ENCODE data around the gene OR8D1. TPM values are rescaled to one million over a fixed set of nuclear protein-coding genes. Genes with fewer than 3 reads are reported as not detected.
"Not testable (repeated sequence)": the region's sequence is repeated elsewhere in the genome, so short reads cannot be mapped to it uniquely, and the experiment has no call there.

OR8D1 gene
- total RNA-seq, 4 donors from 2014 or later = 0.82 TPM; not detected in 3

DNA sequence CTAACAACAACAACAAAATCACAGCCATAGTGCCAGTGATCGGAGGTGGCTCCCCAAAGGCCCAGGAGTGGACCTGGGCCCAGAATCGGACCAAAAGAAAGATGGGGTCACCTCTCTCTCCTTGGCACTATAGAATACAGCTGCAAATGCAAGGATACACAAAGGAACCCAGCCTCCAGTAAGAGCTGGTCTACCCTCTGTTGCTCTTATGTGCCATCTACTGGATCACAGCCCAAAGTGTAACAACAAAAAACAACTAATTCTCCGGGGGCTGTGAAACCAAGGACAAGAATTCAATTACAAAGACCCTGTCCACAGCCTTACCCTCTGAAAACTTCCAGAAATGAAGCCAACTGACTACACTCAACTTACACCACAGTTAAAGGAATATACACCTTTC, 35.9 kb downstream of the OR8D1 start:
- Histone ChIP-seq H3K9me3 (no peaks in the 10 kb centered on the region), H3K27ac (no peak overlapping the region), H3K36me3 (no peaks in the 10 kb centered on the region), H3K4me3 (no peak overlapping the region), H3K27me3 (no peaks in the 10 kb centered on the region), H3K4me1 (peaks cover 0 to 13% (median 6%) of the 10 kb centered on the region in 4 donors)
- intact Hi-C loops (cut with DNase I; ENCODE audit: low total_unique reads) (no loop called here), in situ Hi-C loops (cut with MboI; ENCODE audit: low pct_ligation_motif_present in 1 of 4, low pct_unique_long_range_greater_than_20kb in 1 of 4, low sequenced_read_pairs in 3 of 4) (no loop called here)
- 0 to 75% methylated on average over 1 to 3 of the region's 3 CpGs for WGBS, 2 donors (ENCODE audit: low coverage in 1 of 2)
- TF ChIP-seq, protein P1, sequence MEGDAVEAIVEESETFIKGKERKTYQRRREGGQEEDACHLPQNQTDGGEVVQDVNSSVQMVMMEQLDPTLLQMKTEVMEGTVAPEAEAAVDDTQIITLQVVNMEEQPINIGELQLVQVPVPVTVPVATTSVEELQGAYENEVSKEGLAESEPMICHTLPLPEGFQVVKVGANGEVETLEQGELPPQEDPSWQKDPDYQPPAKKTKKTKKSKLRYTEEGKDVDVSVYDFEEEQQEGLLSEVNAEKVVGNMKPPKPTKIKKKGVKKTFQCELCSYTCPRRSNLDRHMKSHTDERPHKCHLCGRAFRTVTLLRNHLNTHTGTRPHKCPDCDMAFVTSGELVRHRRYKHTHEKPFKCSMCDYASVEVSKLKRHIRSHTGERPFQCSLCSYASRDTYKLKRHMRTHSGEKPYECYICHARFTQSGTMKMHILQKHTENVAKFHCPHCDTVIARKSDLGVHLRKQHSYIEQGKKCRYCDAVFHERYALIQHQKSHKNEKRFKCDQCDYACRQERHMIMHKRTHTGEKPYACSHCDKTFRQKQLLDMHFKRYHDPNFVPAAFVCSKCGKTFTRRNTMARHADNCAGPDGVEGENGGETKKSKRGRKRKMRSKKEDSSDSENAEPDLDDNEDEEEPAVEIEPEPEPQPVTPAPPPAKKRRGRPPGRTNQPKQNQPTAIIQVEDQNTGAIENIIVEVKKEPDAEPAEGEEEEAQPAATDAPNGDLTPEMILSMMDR (IDR thresholded peaks at IDR 0.05) = peak in 4 of 5 experiments; percentile 5 to 30 (median 22)
- no peak for TF ChIP-seq POLR2A (IDR thresholded peaks at IDR 0.05)
- DNase-seq = no peak

DNA sequence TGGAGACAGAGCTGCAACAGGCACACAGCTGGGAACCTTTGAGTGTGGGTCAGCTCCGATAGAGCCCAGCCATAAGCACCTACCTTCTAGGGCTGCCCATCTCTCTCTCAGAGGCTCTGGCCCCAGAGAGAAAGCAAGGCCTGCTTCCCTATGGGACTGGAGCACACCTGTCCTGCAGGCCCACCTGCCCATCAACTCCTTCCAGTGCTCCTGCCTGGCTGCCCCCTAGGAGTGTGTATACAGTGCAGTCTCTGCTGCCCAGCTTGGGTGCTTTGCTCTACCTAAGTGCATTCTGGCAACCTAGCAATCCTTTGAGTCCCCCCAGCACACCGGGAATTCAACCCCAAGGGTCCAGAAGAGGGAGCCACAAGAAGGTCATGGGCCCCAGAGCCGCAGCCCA, 36.5 kb downstream of the OR8D1 start:
- peaks cover 0 to 13% (median 6%) of the 10 kb centered on the region in 4 donors for H3K4me1 ChIP-seq
- intact Hi-C loops (cut with DNase I; ENCODE audit: low total_unique reads) (no loop called here), in situ Hi-C loops (cut with MboI; ENCODE audit: low pct_ligation_motif_present in 1 of 4, low pct_unique_long_range_greater_than_20kb in 1 of 4, low sequenced_read_pairs in 3 of 4) (no loop called here)
- H3K27ac ChIP-seq = peak overlapping the region in 1 of 4 donors; percentile 26
- no peak overlapping the region for H3K4me3 ChIP-seq
- no peaks in the 10 kb centered on the region for H3K27me3 ChIP-seq
- H3K36me3 ChIP-seq = no peaks in the 10 kb centered on the region
- WGBS, 2 donors (ENCODE audit: low coverage in 1 of 2) = 79% methylated on average over 3 of the region's 3 CpGs; no CpG with 5 or more reads in 1 of the 2 donors
- TF ChIP-seq EP300 (IDR thresholded peaks at IDR 0.05; ENCODE audit: low read depth) (no peak), POLR2AphosphoS5 (IDR thresholded peaks at IDR 0.05) (no peak), POLR2A (IDR thresholded peaks at IDR 0.05) (no peak)
- TF ChIP-seq, protein P1 (IDR thresholded peaks at IDR 0.05) = no peak
- no peak for DNase-seq
- no peaks in the 10 kb centered on the region for H3K9me3 ChIP-seq

DNA sequence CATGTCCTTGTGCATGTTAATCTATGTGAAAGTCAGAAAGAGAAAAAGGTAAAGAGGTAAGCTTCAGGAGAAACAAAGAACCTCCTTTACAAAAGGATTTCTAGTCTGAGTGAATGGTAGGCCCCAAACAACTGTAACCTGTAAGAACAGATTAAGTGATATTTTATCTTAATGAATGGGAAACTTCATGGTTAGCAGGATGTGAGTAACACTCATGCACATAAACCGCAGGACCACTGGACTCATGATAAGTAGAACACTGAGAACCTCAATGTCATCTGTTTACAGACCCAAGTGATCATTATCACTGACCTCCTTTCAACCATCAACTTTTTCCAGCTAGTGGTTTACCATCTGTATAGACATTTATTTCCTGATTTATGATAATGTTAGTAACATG, 37.7 kb downstream of the OR8D1 start:
- intact Hi-C loops (cut with DNase I; ENCODE audit: low total_unique reads) = no loop called here
- Histone ChIP-seq H3K36me3 (no peaks in the 10 kb centered on the region), H3K27ac (no peak overlapping the region), H3K4me3 (no peak overlapping the region), H3K27me3 (no peaks in the 10 kb centered on the region), H3K4me1 (peaks cover 0 to 16% (median 7%) of the 10 kb centered on the region in 4 donors), H3K9me3 (no peaks in the 10 kb centered on the region)
- WGBS, 2 donors (ENCODE audit: low coverage in 1 of 2) = 53 to 75% methylated on average over 1 of the region's 1 CpG
- in situ Hi-C loops (cut with MboI; ENCODE audit: low pct_ligation_motif_present in 1 of 4, low pct_unique_long_range_greater_than_20kb in 1 of 4, low sequenced_read_pairs in 3 of 4) = no loop called here
- no peak for DNase-seq
- TF ChIP-seq, protein P1 (IDR thresholded peaks at IDR 0.05) = no peak
- TF ChIP-seq POLR2AphosphoS5 (IDR thresholded peaks at IDR 0.05) = no peak
- TF ChIP-seq EP300 (IDR thresholded peaks at IDR 0.05; ENCODE audit: low read depth) = no peak
- TF ChIP-seq POLR2A (IDR thresholded peaks at IDR 0.05) = no peak

DNA sequence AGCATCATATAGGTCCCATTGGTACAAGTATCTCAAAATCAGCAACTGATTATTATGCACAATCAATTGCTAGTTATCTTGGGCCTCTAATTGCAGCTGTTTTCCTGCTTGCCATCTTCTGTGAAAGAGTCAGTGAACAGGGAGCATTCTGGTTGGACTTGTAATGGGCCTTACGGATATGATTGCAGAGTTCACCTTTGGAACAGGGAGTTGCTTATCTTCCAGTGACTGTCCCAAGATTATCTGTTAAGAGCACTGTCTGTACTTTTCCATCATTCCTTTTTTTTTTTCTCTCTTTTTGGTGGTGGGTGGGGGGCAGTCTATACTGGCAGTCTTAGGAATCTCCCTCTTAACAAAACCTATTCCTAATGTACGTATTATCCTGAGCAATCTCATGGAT, 39.7 kb downstream of the OR8D1 start:
- Histone ChIP-seq H3K27ac (peak overlapping the region in 3 of 4 donors; percentile 33 to 49 (median 47)), H3K9me3 (no peaks in the 10 kb centered on the region), H3K27me3 (no peaks in the 10 kb centered on the region), H3K4me1 (peaks cover 0 to 22% (median 7%) of the 10 kb centered on the region in 4 donors), H3K36me3 (no peaks in the 10 kb centered on the region), H3K4me3 (no peak overlapping the region)
- WGBS, 2 donors (ENCODE audit: low coverage in 1 of 2) = 69% methylated on average over 2 of the region's 2 CpGs; no CpG with 5 or more reads in 1 of the 2 donors
- TF ChIP-seq EP300 (IDR thresholded peaks at IDR 0.05; ENCODE audit: low read depth) (no peak), POLR2A (IDR thresholded peaks at IDR 0.05) (no peak), POLR2AphosphoS5 (IDR thresholded peaks at IDR 0.05) (no peak)
- in situ Hi-C loops (cut with MboI; ENCODE audit: low pct_ligation_motif_present in 1 of 4, low pct_unique_long_range_greater_than_20kb in 1 of 4, low sequenced_read_pairs in 3 of 4) = no loop called here
- intact Hi-C loops (cut with DNase I; ENCODE audit: low total_unique reads) = no loop called here
- DNase-seq = no peak

DNA sequence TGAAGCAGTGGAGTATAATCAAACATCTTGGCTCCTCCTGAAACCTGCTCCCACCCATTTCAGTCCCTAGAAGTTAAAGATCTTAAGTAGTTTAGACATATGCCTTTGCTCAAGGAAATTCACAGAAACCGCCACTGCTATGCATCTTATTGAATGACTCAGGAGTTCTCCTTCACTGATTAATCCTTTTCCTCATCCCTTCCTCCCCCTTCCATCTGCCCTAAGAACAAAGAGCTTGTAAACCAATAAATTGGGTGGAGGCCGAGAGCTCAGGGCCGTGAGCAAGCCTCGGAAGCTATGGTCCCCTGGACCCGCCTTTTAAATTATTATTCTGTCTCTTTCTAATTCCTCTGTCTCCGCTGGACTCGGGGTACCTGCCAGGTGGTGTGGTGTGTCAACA, 42.9 kb downstream of the OR8D1 start:
- peak overlapping the region in 3 of 4 donors; percentile 10 to 62 (median 45) for H3K27ac ChIP-seq
- 25 to 40% methylated on average over 6 to 7 of the region's 7 CpGs for WGBS, 2 donors (ENCODE audit: low coverage in 1 of 2)
- H3K4me3 ChIP-seq; intact Hi-C loops (cut with DNase I; ENCODE audit: low total_unique reads); H3K9me3 ChIP-seq; H3K27me3 ChIP-seq; H3K36me3 ChIP-seq; in situ Hi-C loops (cut with MboI; ENCODE audit: low pct_ligation_motif_present in 1 of 4, low pct_unique_long_range_greater_than_20kb in 1 of 4, low sequenced_read_pairs in 3 of 4): not testable (repeated sequence)
- H3K4me1 ChIP-seq = peaks cover 0 to 22% (median 7%) of the 10 kb centered on the region in 4 donors
- peak; percentile 26 for DNase-seq

DNA sequence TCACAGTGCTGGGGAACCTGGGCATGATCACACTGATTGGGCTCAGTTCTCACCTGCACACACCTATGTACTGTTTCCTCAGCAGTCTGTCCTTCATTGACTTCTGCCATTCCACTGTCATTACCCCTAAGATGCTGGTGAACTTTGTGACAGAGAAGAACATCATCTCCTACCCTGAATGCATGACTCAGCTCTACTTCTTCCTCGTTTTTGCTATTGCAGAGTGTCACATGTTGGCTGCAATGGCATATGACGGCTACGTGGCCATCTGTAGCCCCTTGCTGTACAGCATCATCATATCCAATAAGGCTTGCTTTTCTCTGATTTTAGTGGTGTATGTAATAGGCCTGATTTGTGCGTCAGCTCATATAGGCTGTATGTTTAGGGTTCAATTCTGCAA, 48.7 kb downstream of the OR8D1 start:
- intact Hi-C loops (cut with DNase I; ENCODE audit: low total_unique reads); H3K36me3 ChIP-seq; H3K9me3 ChIP-seq; DNase-seq; H3K4me3 ChIP-seq; H3K4me1 ChIP-seq; H3K27me3 ChIP-seq; in situ Hi-C loops (cut with MboI; ENCODE audit: low pct_ligation_motif_present in 1 of 4, low pct_unique_long_range_greater_than_20kb in 1 of 4, low sequenced_read_pairs in 3 of 4); H3K27ac ChIP-seq: not testable (repeated sequence)
- WGBS, 2 donors (ENCODE audit: low coverage in 1 of 2) = 61 to 64% methylated on average over 4 of the region's 4 CpGs

All from transverse colon (tissue), 4 donors.